ENCODE data around the gene ARHGAP18.

DNA sequence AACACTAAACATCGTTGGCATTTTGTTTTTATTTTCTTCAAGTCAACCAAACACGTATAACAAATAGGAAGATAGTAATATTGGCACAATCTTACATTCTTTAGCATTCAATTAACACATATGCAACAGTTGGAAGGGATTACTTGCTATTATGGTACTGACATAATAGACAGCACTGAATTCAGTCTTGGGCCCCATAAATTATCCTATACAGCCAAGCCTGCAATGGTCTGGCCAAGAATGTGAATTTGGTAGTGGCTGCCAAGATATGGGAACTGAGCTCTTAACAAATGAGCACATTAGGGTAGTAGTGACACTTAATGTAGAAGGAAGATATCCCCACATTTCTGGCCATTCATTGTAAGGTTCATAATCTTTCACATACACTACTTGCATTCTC, 44.8 kb upstream of the ARHGAP18 start:
- TF ChIP-seq, protein P1, sequence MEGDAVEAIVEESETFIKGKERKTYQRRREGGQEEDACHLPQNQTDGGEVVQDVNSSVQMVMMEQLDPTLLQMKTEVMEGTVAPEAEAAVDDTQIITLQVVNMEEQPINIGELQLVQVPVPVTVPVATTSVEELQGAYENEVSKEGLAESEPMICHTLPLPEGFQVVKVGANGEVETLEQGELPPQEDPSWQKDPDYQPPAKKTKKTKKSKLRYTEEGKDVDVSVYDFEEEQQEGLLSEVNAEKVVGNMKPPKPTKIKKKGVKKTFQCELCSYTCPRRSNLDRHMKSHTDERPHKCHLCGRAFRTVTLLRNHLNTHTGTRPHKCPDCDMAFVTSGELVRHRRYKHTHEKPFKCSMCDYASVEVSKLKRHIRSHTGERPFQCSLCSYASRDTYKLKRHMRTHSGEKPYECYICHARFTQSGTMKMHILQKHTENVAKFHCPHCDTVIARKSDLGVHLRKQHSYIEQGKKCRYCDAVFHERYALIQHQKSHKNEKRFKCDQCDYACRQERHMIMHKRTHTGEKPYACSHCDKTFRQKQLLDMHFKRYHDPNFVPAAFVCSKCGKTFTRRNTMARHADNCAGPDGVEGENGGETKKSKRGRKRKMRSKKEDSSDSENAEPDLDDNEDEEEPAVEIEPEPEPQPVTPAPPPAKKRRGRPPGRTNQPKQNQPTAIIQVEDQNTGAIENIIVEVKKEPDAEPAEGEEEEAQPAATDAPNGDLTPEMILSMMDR (IDR thresholded peaks at IDR 0.05), result no peak
- TF ChIP-seq POLR2A (IDR thresholded peaks at IDR 0.05) (no peak), EP300 (IDR thresholded peaks at IDR 0.05) (no peak)
